Epithelial cell of proximal tubule (primary cell): ENCODE results near the gene GSAP. TPM values are rescaled to one million over a fixed set of nuclear protein-coding genes. Genes with fewer than 3 reads are reported as not detected.

Source experiments
- DNase-seq: peaks from one replicate; pipeline ENCODE4 v3.0.0-alpha.2; 2011; ENCODE audit warnings: low read depth
- H3K4me3 ChIP-seq: 2 replicates; pipeline ENCODE4 v1.5.1; 2011; ENCODE audit warnings: low read depth, mild to moderate bottlenecking, low read length
- total RNA-seq: library from RNA; depleted of rRNA; stranded (reverse); fragments of >200 nt; gene quantifications from 2 replicates; pipeline ENCODE4 v1.2.3, GENCODE V29; 2015
- TF ChIP-seq, protein P1 (sequence below): conservative IDR thresholded peaks from 2 replicates; pipeline ENCODE4 v1.5.1; 2012; ENCODE audit warnings: low read depth, mild to moderate bottlenecking, low read length

GSAP gene
- total RNA-seq, 1 donor from 2014 or later, result 1.2 TPM

DNA sequence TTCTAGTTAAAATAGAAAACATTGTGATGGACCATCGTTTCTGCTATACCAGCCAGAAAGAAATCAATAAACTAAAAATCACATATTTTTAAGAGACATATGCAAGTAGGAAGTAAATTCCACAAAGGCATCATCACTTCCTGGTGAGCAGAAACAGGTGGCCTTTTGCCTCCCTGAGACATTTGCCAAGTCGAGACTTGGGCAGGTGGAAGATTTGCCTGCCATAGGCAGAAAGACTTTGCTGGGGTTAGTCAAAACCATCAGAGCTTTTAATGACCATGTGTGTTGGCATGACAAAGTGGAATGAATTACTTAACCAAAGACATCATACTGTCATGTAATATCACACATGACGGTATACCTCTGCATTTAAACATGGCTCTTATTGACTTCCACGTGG is 150.5 kb downstream of the GSAP start:
- TF ChIP-seq, protein P1, sequence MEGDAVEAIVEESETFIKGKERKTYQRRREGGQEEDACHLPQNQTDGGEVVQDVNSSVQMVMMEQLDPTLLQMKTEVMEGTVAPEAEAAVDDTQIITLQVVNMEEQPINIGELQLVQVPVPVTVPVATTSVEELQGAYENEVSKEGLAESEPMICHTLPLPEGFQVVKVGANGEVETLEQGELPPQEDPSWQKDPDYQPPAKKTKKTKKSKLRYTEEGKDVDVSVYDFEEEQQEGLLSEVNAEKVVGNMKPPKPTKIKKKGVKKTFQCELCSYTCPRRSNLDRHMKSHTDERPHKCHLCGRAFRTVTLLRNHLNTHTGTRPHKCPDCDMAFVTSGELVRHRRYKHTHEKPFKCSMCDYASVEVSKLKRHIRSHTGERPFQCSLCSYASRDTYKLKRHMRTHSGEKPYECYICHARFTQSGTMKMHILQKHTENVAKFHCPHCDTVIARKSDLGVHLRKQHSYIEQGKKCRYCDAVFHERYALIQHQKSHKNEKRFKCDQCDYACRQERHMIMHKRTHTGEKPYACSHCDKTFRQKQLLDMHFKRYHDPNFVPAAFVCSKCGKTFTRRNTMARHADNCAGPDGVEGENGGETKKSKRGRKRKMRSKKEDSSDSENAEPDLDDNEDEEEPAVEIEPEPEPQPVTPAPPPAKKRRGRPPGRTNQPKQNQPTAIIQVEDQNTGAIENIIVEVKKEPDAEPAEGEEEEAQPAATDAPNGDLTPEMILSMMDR, result no peak
- DNase-seq, result no peak
- H3K4me3 ChIP-seq, result no peak overlapping the region

DNA sequence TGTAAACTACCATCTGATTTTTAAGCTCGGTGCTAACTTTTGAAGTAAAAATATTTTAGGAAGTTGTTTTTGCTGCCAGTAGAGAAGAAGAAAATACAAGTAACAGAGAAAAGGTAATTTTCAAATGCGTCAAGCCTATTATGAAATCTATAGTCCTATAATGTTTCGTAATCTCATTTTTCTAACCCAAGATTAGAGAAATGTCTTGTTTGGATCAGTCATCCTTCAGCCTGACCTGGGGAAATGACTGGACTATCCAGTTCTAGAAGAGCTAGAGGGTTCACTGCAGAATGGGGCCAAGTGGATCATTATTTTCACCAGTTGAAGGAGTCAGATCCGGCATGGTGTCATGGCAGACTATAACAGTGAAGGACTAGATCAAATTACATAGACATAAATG is 153.8 kb downstream of the GSAP start:
- no peak for DNase-seq
- TF ChIP-seq, protein P1, result no peak
- no peak overlapping the region for H3K4me3 ChIP-seq

Other genes starting within 250 kb of the GSAP start
- not detected in 2 replicates for gene FGL2, start 216.5 kb downstream of the GSAP start, total RNA-seq
- 23.3 and 25.5 TPM in 2 replicates for gene PTPN12, start 120.9 kb upstream of the GSAP start, total RNA-seq